PC-9 (cell line): ENCODE measurements around the gene RBMX. TPM values are rescaled to one million over a fixed set of nuclear protein-coding genes. Genes with fewer than 3 reads are reported as not detected.

Experiments used
- BruUV-seq: library from RNA; stranded (reverse); fragments of 400-500 nt; replicated peaks from 2 replicates; lab custom pipeline; 2021; lab: Mats Ljungman, UMichigan
- CTCF ChIA-PET: fragments of 300-600 bp; sonication (Branson Sonifier 250); formaldehyde crosslinking; loops from one replicate; lab custom pipeline; 2022; ENCODE audit warnings: antibody characterized with exemption; lab: Charles Lee
- POLR2A ChIA-PET: fragments of 300-600 bp; sonication (Branson Sonifier 250); formaldehyde crosslinking; loops from one replicate; lab custom pipeline; 2022; ENCODE audit warnings: antibody characterized with exemption; ENCODE audit not compliant: unreplicated experiment; lab: Charles Lee
- DNase-seq, 2 experiments: peaks; one replicate each; pipeline versions ENCODE4 v3.0.0 to v3.0.0-alpha.2; 2015 to 2022; ENCODE audit warnings: mixed read lengths in 1 of 2
- H2AFZ ChIP-seq: fragments of 200-600 bp; sonication (generic); 2 replicates; pipeline ENCODE4 v1.8.1; 2017; ENCODE audit warnings: antibody characterized with exemption
- H3F3A ChIP-seq: fragments of 200-600 bp; sonication (generic); 2 replicates; pipeline ENCODE4 v1.8.1; 2017; ENCODE audit warnings: antibody characterized with exemption, mild to moderate bottlenecking, low read depth; ENCODE audit not compliant: insufficient read depth
- H3K27ac ChIP-seq: fragments of 200-600 bp; sonication (generic); 2 replicates; pipeline ENCODE4 v1.6.1; 2016; ENCODE audit warnings: mixed run types
- H3K27me3 ChIP-seq: fragments of 200-600 bp; sonication (generic); 2 replicates; pipeline ENCODE4 v1.6.1; 2016; ENCODE audit warnings: low read depth, mixed run types; ENCODE audit not compliant: insufficient read depth
- H3K36me3 ChIP-seq: fragments of 200-600 bp; sonication (generic); 2 replicates; pipeline ENCODE4 v1.6.1; 2016; ENCODE audit warnings: low read depth, mixed run types
- H3K4me1 ChIP-seq: fragments of 200-600 bp; sonication (generic); replicated peaks from 2 replicates; pipeline ENCODE4 v1.6.1; 2016; ENCODE audit warnings: mixed run types; ENCODE audit not compliant: insufficient read depth
- H3K4me2 ChIP-seq: fragments of 200-600 bp; sonication (generic); 2 replicates; pipeline ENCODE4 v1.6.1; 2017; ENCODE audit warnings: mixed run types
- H3K4me3 ChIP-seq: fragments of 200-600 bp; sonication (generic); 2 replicates; pipeline ENCODE4 v1.6.1; 2016; ENCODE audit warnings: mixed run types
- H3K79me2 ChIP-seq: fragments of 200-600 bp; sonication (generic); 2 replicates; pipeline ENCODE4 v1.6.1; 2017; ENCODE audit warnings: low read depth, mixed run types
- H3K9me2 ChIP-seq: fragments of 200-600 bp; sonication (generic); 2 replicates; pipeline ENCODE4 v1.8.1; 2017; ENCODE audit warnings: mild to moderate bottlenecking; ENCODE audit not compliant: insufficient read depth
- H3K9me3 ChIP-seq: fragments of 200-600 bp; sonication (generic); 2 replicates; pipeline ENCODE4 v1.8.1; 2016; ENCODE audit warnings: low read depth; ENCODE audit not compliant: insufficient read depth
- H4K20me1 ChIP-seq: fragments of 200-600 bp; sonication (generic); 2 replicates; pipeline ENCODE4 v1.8.1; 2017; ENCODE audit not compliant: insufficient read depth
- CTCF ChIP-seq: fragments of 200-600 bp; sonication (generic); conservative IDR thresholded peaks from 2 replicates; pipeline ENCODE4 v1.6.1; 2017; ENCODE audit warnings: mixed run types, antibody characterized with exemption, mild to moderate bottlenecking, moderate library complexity
- EZH2 ChIP-seq: fragments of 200-600 bp; sonication (generic); IDR thresholded peaks from 2 replicates; pipeline ENCODE4 v1.8.0; 2017; ENCODE audit warnings: antibody characterized with exemption, low read depth
- intact Hi-C: fragments of 100-400 bp; cut with micrococcal nuclease; formaldehyde crosslinking; loops from one replicate; pipeline ENCODE4 v1.10.0; 2022; ENCODE audit not compliant: unreplicated experiment
- total RNA-seq: library from RNA; stranded (reverse); gene quantifications from 2 replicates; pipeline ENCODE4 v1.2.3, GENCODE V29; 2021

Gene RBMX
- total RNA-seq, 1 experiment from 2014 or later = 275 TPM

- H3K27me3 ChIP-seq = no peaks in the 10 kb centered on the region
- no peaks in the 10 kb centered on the region for H4K20me1 ChIP-seq
- TF ChIP-seq EZH2 (no peak), CTCF (no peak)
- no peaks in the 10 kb centered on the region for H3K9me3 ChIP-seq
- H3K4me1 ChIP-seq = no peaks in the 10 kb centered on the region
- ChIA-PET POLR2A (interaction anchor here (0.5 kb wide), 1 partner anchor 33 kb away, joined by 4 read pairs; the partner anchor contains the start of gene RBMX), CTCF (no interaction called here)
- peaks cover 24% of the 10 kb centered on the region; the same call in 1 of the 2 replicates for H3K36me3 ChIP-seq
- H2AFZ ChIP-seq = no peak overlapping the region
- H3K79me2 ChIP-seq = no peaks in the 10 kb centered on the region
- no peaks in the 10 kb centered on the region for H3K9me2 ChIP-seq
- DNase-seq = no peak
- H3K27ac ChIP-seq = no peak overlapping the region
- peaks cover 8% of the 10 kb centered on the region; the same call in 1 of the 2 replicates for H3F3A ChIP-seq
- H3K4me3 ChIP-seq = no peak overlapping the region
- intact Hi-C loops = no loop called here
- H3K4me2 ChIP-seq = no peak overlapping the region
- no TSS peak for BruUV-seq
These were observed 32.7 kb downstream of the RBMX start for GRCh38 chrX:136847874-136848273.

GRCh38 chrX:136839196-136839595 is 41.3 kb downstream of the RBMX start:
- CTCF ChIA-PET = no interaction called here

GRCh38 chrX:136835761-136836160 is 44.8 kb downstream of the RBMX start:
- Histone ChIP-seq H3K4me1 (no peaks in the 10 kb centered on the region), H3F3A (no peaks in the 10 kb centered on the region), H3K79me2 (no peaks in the 10 kb centered on the region), H3K36me3 (no peaks in the 10 kb centered on the region), H3K4me2 (no peak overlapping the region), H3K4me3 (no peak overlapping the region), H3K9me3 (no peaks in the 10 kb centered on the region), H4K20me1 (no peaks in the 10 kb centered on the region), H3K27me3 (no peaks in the 10 kb centered on the region), H3K27ac (no peak overlapping the region), H3K9me2 (no peaks in the 10 kb centered on the region), H2AFZ (no peak overlapping the region)
- no peak for DNase-seq
- CTCF ChIA-PET = no interaction called here
- POLR2A ChIA-PET = no interaction called here
- no TSS peak for BruUV-seq
- TF ChIP-seq CTCF (no peak), EZH2 (no peak)
- intact Hi-C loops = no loop called here

More at GRCh38 chrX:136839196-136839595, 41.3 kb downstream of the RBMX start:
- Histone ChIP-seq H3K36me3 (no peaks in the 10 kb centered on the region; the same call in 1 of the 2 replicates), H3K4me1 (no peaks in the 10 kb centered on the region), H3K4me3 (no peak overlapping the region), H3K27ac (no peak overlapping the region), H3K9me3 (no peaks in the 10 kb centered on the region), H3K27me3 (no peaks in the 10 kb centered on the region), H4K20me1 (no peaks in the 10 kb centered on the region), H3K9me2 (no peaks in the 10 kb centered on the region), H3K79me2 (no peaks in the 10 kb centered on the region), H3K4me2 (no peak overlapping the region), H3F3A (no peaks in the 10 kb centered on the region), H2AFZ (no peak overlapping the region)
- POLR2A ChIA-PET = no interaction called here
- DNase-seq = no peak
- no TSS peak for BruUV-seq
- intact Hi-C loops = no loop called here
- TF ChIP-seq CTCF (no peak), EZH2 (no peak)
